HL-60 (cell line): ENCODE data around the gene HSD17B12.

ENCODE experiments used
- GABPA ChIP-seq: IDR thresholded peaks from 2 replicates; pipeline ENCODE4 v1.6.1; 2012; ENCODE audit warnings: low read depth
- POLR2AphosphoS5 ChIP-seq: IDR thresholded peaks from 2 replicates; pipeline ENCODE4 v1.6.1; 2012; ENCODE audit warnings: low read depth
- TF ChIP-seq, protein P1 (sequence below): IDR thresholded peaks from one replicate; pipeline ENCODE4 v1.5.1; 2011; ENCODE audit warnings: low read length, control low read depth, inconsistent platforms; ENCODE audit not compliant: insufficient read depth

- TF ChIP-seq, protein P1, sequence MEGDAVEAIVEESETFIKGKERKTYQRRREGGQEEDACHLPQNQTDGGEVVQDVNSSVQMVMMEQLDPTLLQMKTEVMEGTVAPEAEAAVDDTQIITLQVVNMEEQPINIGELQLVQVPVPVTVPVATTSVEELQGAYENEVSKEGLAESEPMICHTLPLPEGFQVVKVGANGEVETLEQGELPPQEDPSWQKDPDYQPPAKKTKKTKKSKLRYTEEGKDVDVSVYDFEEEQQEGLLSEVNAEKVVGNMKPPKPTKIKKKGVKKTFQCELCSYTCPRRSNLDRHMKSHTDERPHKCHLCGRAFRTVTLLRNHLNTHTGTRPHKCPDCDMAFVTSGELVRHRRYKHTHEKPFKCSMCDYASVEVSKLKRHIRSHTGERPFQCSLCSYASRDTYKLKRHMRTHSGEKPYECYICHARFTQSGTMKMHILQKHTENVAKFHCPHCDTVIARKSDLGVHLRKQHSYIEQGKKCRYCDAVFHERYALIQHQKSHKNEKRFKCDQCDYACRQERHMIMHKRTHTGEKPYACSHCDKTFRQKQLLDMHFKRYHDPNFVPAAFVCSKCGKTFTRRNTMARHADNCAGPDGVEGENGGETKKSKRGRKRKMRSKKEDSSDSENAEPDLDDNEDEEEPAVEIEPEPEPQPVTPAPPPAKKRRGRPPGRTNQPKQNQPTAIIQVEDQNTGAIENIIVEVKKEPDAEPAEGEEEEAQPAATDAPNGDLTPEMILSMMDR: no peak
- TF ChIP-seq GABPA: no peak
- no peak for TF ChIP-seq POLR2AphosphoS5
Observed at GRCh38 chr11:43687120-43687791, 6.7 kb downstream of the HSD17B12 start.
